HG03565 (cell line): ENCODE results near the gene RAPGEF1.

Source experiments
- ATAC-seq: cut with Tn5 transposase; IDR thresholded peaks from one replicate; pipeline ENCODE4 v1.9.1; 2021; ENCODE audit warnings: mild to moderate bottlenecking, moderate library complexity; ENCODE audit not compliant: unreplicated experiment

Gene RAPGEF1

GRCh38 chr9:131611586-131612315 is 128.1 kb downstream of the RAPGEF1 start:
- ATAC-seq = no peak

DNA sequence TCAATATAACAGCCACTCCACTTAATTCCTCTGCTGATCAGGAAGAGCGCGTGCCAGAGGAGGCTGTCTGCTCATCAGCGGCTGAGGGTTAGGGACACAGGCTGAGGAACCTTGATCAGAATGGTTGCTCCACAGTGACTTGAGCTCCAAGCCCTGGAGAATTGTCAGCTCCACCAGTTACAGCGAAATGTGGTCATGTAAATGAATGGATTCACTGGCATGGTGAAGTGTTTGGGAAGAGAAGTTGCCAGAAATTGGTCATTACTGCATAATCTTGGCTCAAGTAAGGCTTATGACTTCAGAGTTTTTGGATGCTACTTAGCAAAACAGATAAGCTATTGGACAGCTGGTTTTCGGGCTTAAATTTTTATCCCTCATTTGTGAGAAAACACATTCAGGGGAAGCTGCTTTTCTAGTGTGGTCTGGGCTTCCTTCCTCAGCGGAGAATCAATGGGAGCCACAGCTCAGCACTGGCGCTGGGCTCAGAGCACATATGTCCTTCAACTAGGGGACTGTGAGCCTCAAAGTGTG is 129.6 kb downstream of the RAPGEF1 start:
- ATAC-seq = no peak

DNA sequence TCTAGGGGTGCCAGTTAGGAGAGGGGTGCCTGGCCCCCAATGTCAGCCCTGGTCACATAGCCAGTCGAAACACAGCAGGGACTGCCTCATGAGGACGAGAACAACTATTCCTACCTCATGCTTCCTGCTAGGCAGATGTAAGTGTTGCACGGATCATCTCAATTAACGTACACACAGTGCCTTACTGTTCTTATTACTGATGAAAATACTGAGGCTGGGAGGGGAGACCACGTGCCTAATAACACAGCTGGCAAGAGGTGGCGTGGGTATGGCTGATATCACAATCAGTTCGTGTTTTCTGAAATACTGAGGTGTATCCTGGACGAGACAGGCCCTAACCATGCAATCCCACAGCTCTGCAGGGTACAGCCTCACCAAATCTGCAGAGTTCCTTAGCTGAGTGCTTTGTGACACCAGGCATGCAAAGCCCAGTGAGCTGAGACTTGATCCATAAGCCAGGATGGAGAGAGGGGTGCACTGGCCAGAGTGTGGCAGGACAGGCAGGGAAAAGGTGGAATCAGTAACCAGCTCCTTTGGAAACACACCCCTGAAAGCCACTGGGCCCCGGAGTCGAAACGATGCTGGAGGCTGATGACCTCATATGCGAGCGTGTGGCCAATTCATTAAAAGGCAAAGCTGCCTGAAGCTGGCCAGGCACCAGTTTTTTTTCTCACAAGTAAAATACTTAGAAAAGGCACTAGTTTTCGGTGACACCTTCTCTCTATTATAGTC is 130.6 kb downstream of the RAPGEF1 start:
- no peak for ATAC-seq

- ATAC-seq = no peak
Observed at GRCh38 chr9:131608493-131609037, 131.3 kb downstream of the RAPGEF1 start.

- no peak for ATAC-seq
Observed at GRCh38 chr9:131607591-131607990, 132.3 kb downstream of the RAPGEF1 start.

GRCh38 chr9:131606896-131607567 is 132.8 kb downstream of the RAPGEF1 start:
- no peak for ATAC-seq

DNA sequence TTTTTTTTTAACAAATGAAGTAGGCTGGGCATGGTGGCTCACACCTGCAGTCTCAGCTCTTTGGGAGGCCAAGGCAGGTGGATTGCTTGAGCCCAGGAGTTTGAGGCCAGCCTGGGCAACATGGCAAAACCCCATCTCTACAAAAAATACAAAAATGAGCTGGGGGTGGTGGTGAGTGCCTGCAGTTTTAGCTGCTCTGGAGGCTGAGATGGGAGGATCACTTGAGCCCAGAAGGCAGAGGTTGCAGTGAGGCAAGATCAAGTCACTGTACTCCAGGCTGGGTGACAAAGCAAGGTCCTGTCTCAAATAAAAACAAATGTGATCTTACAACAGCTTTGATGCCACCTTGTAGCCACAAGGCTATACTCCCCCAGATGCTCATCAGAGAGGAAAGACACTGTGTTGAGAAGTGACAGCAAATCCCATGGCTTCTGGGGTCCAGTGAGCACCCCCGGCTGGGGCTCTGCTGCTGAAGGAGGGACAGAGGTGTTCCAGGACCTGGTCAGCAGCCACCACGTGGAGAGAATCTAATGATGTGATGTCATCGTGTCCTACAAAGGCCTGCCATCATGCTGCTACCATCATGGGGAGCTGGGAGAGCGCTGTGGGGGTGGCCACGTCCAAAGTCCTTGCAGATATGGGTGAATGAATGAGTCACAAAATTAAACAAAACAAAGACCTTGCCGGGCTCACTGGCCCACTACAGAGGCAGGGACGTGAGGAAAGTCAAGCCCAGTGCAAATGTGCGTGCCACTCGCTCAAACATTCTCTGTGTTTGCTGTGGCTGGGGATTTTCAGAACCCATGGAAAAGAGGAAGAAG is 133.9 kb downstream of the RAPGEF1 start:
- ATAC-seq = no peak

DNA sequence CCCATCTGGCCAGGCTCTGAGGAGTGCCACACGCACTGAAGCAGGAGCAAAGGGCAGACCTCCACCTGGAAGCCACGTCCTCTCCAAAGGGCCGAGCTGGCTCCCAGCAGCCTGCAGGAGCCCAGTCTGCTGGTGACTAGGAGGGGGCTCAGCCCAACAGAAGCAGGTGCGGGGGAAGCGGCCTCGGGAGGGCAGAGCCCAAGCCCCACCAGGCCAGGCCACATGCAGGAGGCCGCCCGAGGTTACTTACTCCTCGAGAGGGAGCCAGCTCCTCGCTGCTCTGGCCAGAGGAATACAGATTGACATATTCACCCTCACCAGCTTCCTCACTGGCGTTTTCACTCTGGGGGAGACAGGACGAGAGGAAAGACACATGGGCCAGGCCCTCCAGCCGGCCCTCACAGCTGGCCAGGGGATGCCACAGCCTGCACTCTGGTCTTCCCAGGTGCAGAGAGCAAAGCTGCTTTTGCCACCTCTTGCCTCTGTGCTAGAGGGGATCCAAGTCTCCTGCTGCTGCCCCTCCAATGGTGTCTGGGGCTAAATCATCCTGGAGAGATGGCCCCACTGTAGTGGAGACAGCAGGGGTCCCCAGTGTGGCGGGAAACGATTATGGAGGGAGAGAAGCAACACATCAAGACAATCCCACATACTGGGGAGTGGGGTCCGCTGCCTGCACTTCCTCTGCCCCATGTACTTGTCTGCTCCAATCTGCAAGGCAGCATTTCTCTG is 136.0 kb downstream of the RAPGEF1 start:
- no peak for ATAC-seq

- no peak for ATAC-seq
Observed at GRCh38 chr9:131603199-131603598, 136.7 kb downstream of the RAPGEF1 start.

DNA sequence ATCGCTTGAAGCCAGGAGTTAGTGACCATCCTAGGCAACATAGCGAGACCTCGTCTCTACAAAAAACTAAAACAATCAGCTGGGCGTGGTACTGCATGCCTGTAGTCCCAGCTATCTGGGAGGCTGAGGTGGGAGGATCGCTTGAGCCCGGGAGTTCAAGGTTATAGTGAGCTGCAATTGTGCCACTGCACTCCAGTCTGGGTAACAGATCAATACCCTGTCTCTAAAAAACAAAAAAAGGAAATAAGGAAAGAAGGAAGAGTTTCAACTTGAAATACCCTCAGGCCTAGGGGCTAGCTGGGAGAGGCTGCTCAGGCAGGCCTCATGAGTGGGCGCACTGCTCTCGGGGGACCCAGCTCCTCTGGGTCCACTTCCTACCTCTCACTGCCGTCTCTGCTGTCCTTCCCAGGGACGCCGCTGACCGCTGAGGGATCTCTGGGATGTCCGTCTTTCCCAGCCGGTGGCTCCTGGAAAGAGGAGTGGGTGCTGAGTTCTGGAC is 138.1 kb downstream of the RAPGEF1 start:
- no peak for ATAC-seq

- ATAC-seq = no peak
Observed at GRCh38 chr9:131598121-131598520, 141.8 kb downstream of the RAPGEF1 start.

GRCh38 chr9:131597246-131597645 is 142.6 kb downstream of the RAPGEF1 start:
- no peak for ATAC-seq

GRCh38 chr9:131596430-131596743 is 143.5 kb downstream of the RAPGEF1 start:
- no peak for ATAC-seq

GRCh38 chr9:131595696-131596429 is 144.0 kb downstream of the RAPGEF1 start:
- no peak for ATAC-seq

DNA sequence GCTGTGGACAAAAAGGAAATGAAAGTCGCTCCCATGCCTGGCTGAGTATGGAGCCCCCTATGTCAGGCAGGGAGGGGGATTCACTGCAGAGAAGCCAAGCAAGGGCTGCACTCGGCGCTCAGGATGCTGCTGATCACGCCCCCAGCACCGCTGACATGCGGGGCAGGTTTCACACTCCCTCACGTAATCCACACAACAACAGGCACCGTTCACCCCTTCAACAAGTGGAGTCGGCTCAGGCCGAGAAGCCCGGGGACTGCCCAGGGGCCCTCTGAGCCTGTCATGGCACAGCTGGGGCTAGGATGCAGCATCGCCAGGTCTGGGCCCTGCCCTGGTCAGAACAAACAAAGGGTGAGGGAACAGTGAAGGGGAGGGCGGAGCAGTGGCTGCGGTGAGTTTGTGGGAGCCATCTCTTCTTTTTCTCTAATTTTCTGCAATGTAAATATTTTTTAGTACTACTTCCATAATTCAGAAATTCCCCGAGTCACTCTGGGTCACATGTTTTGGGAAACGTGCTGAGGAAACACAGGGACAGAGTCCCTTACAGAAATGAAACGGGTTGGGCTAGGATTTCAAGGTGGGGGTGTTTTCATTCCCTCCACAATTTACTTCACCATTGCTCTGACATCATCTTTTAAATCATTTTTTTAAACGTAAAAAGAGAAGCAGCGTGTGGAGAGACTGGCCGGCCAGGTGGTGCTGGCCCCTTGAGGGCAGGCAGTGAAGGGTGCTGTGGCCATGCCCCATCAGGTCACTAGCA is 144.8 kb downstream of the RAPGEF1 start:
- no peak for ATAC-seq

DNA sequence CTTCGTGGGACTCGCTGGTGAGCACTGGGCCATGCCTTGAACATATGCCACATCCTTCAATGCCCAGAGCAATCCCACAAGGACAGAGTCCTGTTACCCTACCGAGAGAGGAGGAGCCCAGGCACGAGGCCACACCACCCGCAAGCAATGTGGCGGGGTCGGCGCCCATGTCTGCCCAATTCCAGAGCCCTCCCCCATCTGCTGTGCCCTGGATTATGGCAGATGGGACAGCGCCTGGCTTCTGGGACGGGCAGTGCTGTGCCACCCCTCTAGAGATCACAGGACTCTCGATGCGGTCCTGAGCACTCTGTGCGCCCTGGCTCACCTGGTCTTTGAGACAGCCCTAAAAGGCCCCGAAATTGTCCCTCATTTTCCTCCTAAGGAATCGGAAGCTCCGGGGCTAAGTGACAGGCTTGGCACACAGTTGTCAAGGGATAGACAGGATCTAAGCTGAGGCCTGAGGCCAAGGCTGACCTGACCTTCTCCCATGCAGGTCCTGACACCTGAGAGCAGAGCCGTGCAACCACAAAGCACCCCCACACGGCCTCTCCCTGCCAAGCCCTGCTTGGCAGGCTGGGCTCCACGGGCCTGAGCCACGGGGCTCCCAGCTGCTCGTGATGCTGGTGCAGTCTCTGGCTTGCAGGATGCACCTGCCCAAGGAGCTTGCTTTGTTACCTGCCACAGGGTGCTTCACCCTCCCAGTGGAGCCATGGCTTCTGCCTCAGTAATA is 145.8 kb downstream of the RAPGEF1 start:
- ATAC-seq = no peak

DNA sequence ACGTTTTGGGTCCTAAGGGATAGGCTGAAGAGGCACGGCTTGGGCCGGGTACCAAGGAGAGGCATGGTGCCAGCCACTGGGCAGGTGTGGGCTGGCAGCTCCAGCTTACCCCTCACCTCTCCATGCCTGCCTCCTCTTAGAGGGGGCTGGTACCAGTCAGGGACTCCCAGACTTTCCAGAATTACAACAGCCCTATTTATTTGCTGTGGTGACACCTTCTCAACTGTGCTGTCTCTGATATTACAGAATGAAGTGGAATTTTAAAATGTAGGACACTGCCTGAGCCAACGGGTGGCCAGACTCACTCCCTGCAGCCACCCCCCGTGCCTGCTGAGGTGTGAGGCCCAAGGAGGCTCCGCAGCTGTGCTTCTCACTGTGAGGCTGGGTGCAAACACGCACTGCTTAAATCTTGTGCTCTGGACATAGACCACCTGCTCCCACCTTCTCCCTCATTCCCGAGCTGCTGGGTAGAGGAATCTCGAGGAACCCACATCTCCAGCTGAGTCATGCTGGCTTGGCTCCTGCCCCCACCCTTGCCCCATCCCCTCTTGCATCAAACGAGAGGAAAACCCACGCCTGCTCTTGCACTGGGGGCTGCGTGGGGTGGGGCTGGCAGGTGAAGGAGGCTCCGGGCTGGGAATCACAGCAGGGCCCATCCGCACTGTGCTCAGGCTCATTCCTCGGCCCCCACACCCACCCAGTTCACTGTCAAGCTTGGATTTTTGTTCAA is 146.6 kb downstream of the RAPGEF1 start:
- ATAC-seq = no peak
